ENCODE results near the gene ZNF385D.

ZNF385D gene

GRCh38 chr3:21734746-21735145 lies 16.3 kb downstream of the ZNF385D start:
- no peak overlapping the region for H3K4me3 Mint-ChIP-seq
- H3K36me3 Mint-ChIP-seq: no peaks in the 10 kb centered on the region
- no peaks in the 10 kb centered on the region for H3K27me3 Mint-ChIP-seq
- no peaks in the 10 kb centered on the region for H3K4me1 Mint-ChIP-seq
- H3K27ac Mint-ChIP-seq: no peak overlapping the region
- ATAC-seq (replicated peaks) (no peak), DNase-seq (no peak)
- peaks cover 4 to 7% of the 10 kb centered on the region in 2 donors for H3K9me3 Mint-ChIP-seq

- no peaks in the 10 kb centered on the region for H3K36me3 Mint-ChIP-seq
- DNase-seq (no peak), ATAC-seq (replicated peaks) (no peak)
- peaks cover 9 to 10% of the 10 kb centered on the region in 2 donors for H3K9me3 Mint-ChIP-seq
- no peaks in the 10 kb centered on the region for H3K27me3 Mint-ChIP-seq
- no peak overlapping the region for H3K4me3 Mint-ChIP-seq
- H3K4me1 Mint-ChIP-seq: no peaks in the 10 kb centered on the region
- H3K27ac Mint-ChIP-seq: no peak overlapping the region
Observed at GRCh38 chr3:21729888-21730459, 21.0 kb downstream of the ZNF385D start.

- Mint-ChIP-seq H3K27me3 (no peaks in the 10 kb centered on the region), H3K4me3 (no peak overlapping the region), H3K9me3 (peaks cover 13% of the 10 kb centered on the region in 2 donors), H3K27ac (no peak overlapping the region), H3K36me3 (no peaks in the 10 kb centered on the region), H3K4me1 (no peaks in the 10 kb centered on the region)
- DNase-seq (no peak), ATAC-seq (replicated peaks) (no peak)
Observed at GRCh38 chr3:21729331-21729730, 21.7 kb downstream of the ZNF385D start.

GRCh38 chr3:21722768-21723167 lies 28.2 kb downstream of the ZNF385D start:
- no peaks in the 10 kb centered on the region for H3K27me3 Mint-ChIP-seq
- H3K27ac Mint-ChIP-seq: no peak overlapping the region
- DNase-seq (no peak), ATAC-seq (replicated peaks) (no peak)
- H3K9me3 Mint-ChIP-seq: peaks cover 5 to 17% of the 10 kb centered on the region in 2 donors
- H3K4me3 Mint-ChIP-seq: no peak overlapping the region
- H3K4me1 Mint-ChIP-seq: no peaks in the 10 kb centered on the region
- H3K36me3 Mint-ChIP-seq: no peaks in the 10 kb centered on the region

GRCh38 chr3:21722301-21722700 lies 28.7 kb downstream of the ZNF385D start:
- H3K27ac Mint-ChIP-seq: no peak overlapping the region

GRCh38 chr3:21718943-21719591 lies 31.9 kb downstream of the ZNF385D start:
- no peak overlapping the region for H3K4me3 Mint-ChIP-seq
- no peak for DNase-seq
- no peaks in the 10 kb centered on the region for H3K4me1 Mint-ChIP-seq
- no peak for ATAC-seq (replicated peaks)
- H3K36me3 Mint-ChIP-seq: no peaks in the 10 kb centered on the region
- no peak overlapping the region for H3K27ac Mint-ChIP-seq
- no peaks in the 10 kb centered on the region for H3K27me3 Mint-ChIP-seq
- H3K9me3 Mint-ChIP-seq: peaks cover 5 to 10% of the 10 kb centered on the region in 2 donors

More at GRCh38 chr3:21722301-21722700, 28.7 kb downstream of the ZNF385D start:
- DNase-seq: no peak
- Mint-ChIP-seq H3K9me3 (peaks cover 5 to 15% of the 10 kb centered on the region in 2 donors), H3K4me1 (no peaks in the 10 kb centered on the region), H3K4me3 (no peak overlapping the region), H3K27me3 (no peaks in the 10 kb centered on the region), H3K36me3 (no peaks in the 10 kb centered on the region)
- ATAC-seq (replicated peaks): no peak

GRCh38 chr3:21718161-21718765 lies 32.7 kb downstream of the ZNF385D start:
- Mint-ChIP-seq H3K4me1 (no peaks in the 10 kb centered on the region), H3K36me3 (no peaks in the 10 kb centered on the region), H3K4me3 (no peak overlapping the region), H3K27me3 (no peaks in the 10 kb centered on the region), H3K9me3 (peaks cover 5 to 8% of the 10 kb centered on the region in 2 donors), H3K27ac (no peak overlapping the region)
- DNase-seq: no peak
- ATAC-seq (replicated peaks): no peak

- Mint-ChIP-seq H3K27ac (no peak overlapping the region), H3K36me3 (no peaks in the 10 kb centered on the region), H3K27me3 (no peaks in the 10 kb centered on the region), H3K4me3 (no peak overlapping the region), H3K9me3 (peaks cover 5% of the 10 kb centered on the region in 2 donors), H3K4me1 (no peaks in the 10 kb centered on the region)
- no peak for ATAC-seq (replicated peaks)
- no peak for DNase-seq
Observed at GRCh38 chr3:21715662-21716061, 35.3 kb downstream of the ZNF385D start.

- Mint-ChIP-seq H3K4me1 (no peaks in the 10 kb centered on the region), H3K27me3 (no peaks in the 10 kb centered on the region), H3K36me3 (no peaks in the 10 kb centered on the region), H3K4me3 (no peak overlapping the region), H3K27ac (no peak overlapping the region), H3K9me3 (peaks cover 4 to 5% of the 10 kb centered on the region in 2 donors)
- ATAC-seq (replicated peaks): no peak
- DNase-seq: no peak
Observed at GRCh38 chr3:21705769-21706168, 45.2 kb downstream of the ZNF385D start.

GRCh38 chr3:21704796-21705195 lies 46.2 kb downstream of the ZNF385D start:
- Mint-ChIP-seq H3K27ac (no peak overlapping the region), H3K27me3 (no peaks in the 10 kb centered on the region), H3K4me1 (no peaks in the 10 kb centered on the region), H3K9me3 (peaks cover 4% of the 10 kb centered on the region in 2 donors), H3K36me3 (no peaks in the 10 kb centered on the region), H3K4me3 (no peak overlapping the region)
- no peak for DNase-seq
- no peak for ATAC-seq (replicated peaks)

GRCh38 chr3:21703291-21703690 lies 47.7 kb downstream of the ZNF385D start:
- ATAC-seq (replicated peaks) (no peak), DNase-seq (no peak)
- H3K4me3 Mint-ChIP-seq: no peak overlapping the region
- H3K36me3 Mint-ChIP-seq: no peaks in the 10 kb centered on the region
- no peaks in the 10 kb centered on the region for H3K4me1 Mint-ChIP-seq
- H3K27ac Mint-ChIP-seq: no peak overlapping the region
- no peaks in the 10 kb centered on the region for H3K27me3 Mint-ChIP-seq
- peaks cover 4% of the 10 kb centered on the region in 2 donors for H3K9me3 Mint-ChIP-seq

GRCh38 chr3:21697707-21698106 lies 53.3 kb downstream of the ZNF385D start:
- Mint-ChIP-seq H3K9me3 (peaks cover 0 to 2% of the 10 kb centered on the region in 2 donors), H3K27me3 (no peaks in the 10 kb centered on the region), H3K36me3 (no peaks in the 10 kb centered on the region), H3K27ac (no peak overlapping the region), H3K4me1 (no peaks in the 10 kb centered on the region), H3K4me3 (no peak overlapping the region)
- no peak for ATAC-seq (replicated peaks)
- no peak for DNase-seq

GRCh38 chr3:21694506-21694905 lies 56.5 kb downstream of the ZNF385D start:
- ATAC-seq (replicated peaks): no peak
- Mint-ChIP-seq H3K27me3 (no peaks in the 10 kb centered on the region), H3K36me3 (no peaks in the 10 kb centered on the region), H3K4me3 (no peak overlapping the region), H3K27ac (no peak overlapping the region), H3K4me1 (no peaks in the 10 kb centered on the region), H3K9me3 (peaks cover 5 to 15% of the 10 kb centered on the region in 2 donors)
- DNase-seq: no peak

- H3K27me3 Mint-ChIP-seq: no peaks in the 10 kb centered on the region
- DNase-seq: no peak
- peaks cover 5 to 15% of the 10 kb centered on the region in 2 donors for H3K9me3 Mint-ChIP-seq
- ATAC-seq (replicated peaks): no peak
- H3K27ac Mint-ChIP-seq: no peak overlapping the region
- no peaks in the 10 kb centered on the region for H3K36me3 Mint-ChIP-seq
- H3K4me3 Mint-ChIP-seq: no peak overlapping the region
- no peaks in the 10 kb centered on the region for H3K4me1 Mint-ChIP-seq
Observed at GRCh38 chr3:21691036-21691435, 60.0 kb downstream of the ZNF385D start.

GRCh38 chr3:21682206-21682605 lies 68.8 kb downstream of the ZNF385D start:
- no peak overlapping the region for H3K27ac Mint-ChIP-seq
- H3K9me3 Mint-ChIP-seq: no peaks in the 10 kb centered on the region
- no peaks in the 10 kb centered on the region for H3K36me3 Mint-ChIP-seq
- H3K4me1 Mint-ChIP-seq: no peaks in the 10 kb centered on the region
- H3K4me3 Mint-ChIP-seq: no peak overlapping the region
- H3K27me3 Mint-ChIP-seq: no peaks in the 10 kb centered on the region
- DNase-seq: no peak
- no peak for ATAC-seq (replicated peaks)
